ENCODE results near the gene EVA1C.
"Not testable (repeated sequence)": the region's sequence is repeated elsewhere in the genome, so short reads cannot be mapped to it uniquely, and the experiment has no call there.

The EVA1C gene

DNA sequence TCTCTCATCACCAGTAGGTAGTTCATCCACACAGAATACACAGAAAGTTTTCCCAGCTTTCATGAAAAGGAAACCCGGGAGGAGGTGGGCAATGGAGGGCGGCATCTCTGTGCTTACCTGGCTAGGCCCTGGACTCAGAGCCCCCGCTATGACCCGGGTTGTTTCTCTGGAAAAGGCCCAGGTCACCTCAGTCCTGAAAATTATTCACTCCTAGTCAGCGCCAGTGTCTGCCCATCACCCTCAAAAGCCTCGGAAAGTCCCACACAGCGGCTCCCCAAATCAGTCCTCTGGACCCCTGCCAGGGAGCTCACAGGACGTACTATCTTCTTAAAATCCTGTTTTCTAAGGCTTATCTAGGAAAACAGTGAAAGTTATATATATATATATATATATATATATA lies 121.6 kb downstream of the EVA1C start:
- DNase-seq, result no peak

DNA sequence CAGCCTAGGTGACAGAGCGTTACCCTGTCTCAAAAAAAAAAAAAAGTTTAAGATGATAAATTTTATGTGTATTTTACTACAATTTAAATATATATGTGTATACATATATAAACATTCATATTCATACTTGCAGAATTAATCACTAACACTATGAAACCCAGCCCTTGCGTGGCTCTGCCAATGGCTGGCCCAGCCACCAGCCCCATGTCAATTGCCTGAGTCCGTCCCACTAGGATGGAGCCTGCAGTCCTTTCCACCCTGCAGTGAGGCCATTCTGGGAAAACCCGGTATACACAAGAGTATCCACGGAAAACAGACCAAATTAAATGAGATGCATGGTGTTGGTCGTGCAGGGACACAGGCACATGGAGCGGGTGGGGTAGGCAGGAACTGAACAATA lies 123.1 kb downstream of the EVA1C start:
- no peak for DNase-seq

DNA sequence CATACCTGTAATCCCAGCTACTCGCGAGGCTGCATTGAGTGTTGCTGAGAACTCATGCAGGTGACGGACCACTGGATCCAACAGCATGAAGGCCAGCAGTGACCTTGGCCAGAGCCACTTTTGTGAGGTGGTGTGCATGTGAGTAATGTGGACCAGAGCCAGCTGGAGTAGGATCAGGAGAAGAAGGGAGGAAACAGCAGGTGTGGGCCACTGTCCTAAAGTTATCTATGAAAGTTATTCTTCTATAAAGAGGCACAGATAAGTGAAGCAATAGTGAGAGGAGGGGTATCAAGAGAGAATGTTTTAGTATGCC lies 125.0 kb downstream of the EVA1C start:
- no peak for DNase-seq

DNA sequence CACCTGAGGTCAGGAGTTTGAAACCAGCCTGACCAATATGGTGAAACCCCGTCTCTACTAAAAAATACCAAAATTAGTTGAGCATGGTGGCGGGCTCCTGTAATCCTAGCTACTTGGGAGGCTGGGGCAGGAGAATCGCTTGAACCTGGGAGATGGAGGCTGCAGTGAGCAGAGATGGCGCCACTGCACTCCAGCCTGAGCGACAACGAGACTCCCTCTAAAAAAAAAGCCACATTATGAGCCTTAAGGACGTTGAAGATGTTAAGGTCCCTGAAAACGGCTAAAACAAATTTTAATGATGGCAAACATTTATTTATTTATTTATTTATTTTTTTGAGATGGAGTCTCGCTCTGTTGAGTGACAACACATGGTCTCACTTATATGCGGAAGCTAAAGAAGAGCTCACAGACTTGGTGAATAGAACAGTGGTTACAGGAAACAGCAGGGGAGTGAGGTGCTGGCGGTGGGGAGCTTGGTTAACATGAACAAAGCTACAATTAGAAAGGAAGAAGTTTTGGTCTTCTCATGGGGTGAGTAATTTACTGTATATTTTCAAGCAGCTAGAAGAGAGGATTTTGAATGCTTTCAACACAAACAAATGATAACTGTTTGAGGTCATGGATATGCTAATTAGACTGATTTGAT lies 125.8 kb downstream of the EVA1C start:
- no peak for DNase-seq

DNA sequence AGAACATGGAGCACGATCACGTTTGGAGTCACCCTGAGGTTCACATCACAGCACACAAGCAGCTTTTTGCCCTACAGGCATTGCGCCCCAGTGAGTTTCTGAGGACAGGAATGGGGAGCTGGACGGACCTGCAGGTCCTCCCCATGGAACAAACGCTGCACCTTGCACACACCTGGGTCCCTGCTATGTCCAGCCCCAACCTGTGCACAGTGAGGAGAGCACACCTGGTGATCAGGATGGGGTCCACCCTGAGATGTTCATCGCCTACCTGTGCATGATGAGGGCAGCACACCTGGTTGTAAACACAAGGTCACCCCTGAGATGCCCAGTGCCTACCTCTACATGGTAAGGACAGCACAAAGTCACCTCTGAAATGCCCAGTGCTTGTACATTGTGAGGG lies 126.9 kb downstream of the EVA1C start:
- no peak for DNase-seq

DNA sequence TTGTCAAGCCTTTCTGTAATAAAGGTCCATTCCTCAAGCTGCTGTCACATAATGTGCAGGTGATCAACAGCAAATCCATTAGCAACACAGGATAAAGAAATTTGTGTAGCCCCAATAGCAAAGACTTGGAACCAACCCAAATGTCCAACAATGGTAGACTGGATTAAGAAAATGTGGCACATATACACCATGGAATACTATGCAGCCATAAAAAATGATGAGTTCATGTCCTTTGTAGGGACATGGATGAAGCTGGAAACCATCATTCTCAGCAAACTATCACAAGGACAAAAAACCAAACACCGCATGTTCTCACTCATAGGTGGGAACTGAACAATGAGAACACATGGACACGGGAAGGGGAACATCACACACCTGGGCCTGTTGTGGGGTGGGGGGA lies 130.6 kb downstream of the EVA1C start:
- DNase-seq, result not testable (repeated sequence)

DNA sequence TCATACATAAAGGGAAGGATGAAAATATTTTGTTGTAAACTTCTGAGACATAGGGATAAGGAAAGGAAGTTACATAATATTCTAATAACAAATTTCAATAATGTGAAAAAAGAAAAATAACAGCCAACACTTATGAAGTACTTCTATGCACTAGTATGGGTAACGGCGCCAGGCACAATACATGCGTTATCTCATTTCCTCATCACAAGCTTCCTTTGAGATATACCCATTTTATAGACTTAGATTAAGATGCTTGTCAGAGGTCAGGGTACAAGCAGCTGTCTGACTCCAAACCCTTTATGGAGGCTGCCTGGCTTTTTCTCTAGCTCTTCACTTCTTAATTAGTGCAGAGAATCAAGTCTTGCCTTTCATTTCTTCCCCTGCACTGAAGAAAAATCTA lies 131.5 kb downstream of the EVA1C start:
- DNase-seq, result no peak

DNA sequence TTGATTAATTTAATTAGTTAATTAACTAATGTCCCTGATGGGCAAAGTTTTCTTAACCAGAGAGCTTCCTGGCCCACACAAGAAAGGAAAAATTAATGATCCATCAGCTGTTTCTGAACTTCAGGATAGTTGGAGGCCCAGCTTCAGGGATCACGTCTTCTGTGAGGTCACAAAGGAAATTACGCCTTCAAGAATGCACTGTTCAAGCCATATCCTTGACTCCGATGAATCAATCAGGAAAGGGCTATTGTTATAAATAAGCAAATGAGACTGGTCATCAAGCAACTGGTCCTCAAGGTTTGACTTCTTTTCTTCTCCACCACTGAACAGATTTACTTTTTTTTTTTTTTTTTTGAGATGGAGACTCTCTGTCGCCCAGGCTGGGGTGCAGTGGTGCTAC lies 132.2 kb downstream of the EVA1C start:
- DNase-seq, result no peak

DNA sequence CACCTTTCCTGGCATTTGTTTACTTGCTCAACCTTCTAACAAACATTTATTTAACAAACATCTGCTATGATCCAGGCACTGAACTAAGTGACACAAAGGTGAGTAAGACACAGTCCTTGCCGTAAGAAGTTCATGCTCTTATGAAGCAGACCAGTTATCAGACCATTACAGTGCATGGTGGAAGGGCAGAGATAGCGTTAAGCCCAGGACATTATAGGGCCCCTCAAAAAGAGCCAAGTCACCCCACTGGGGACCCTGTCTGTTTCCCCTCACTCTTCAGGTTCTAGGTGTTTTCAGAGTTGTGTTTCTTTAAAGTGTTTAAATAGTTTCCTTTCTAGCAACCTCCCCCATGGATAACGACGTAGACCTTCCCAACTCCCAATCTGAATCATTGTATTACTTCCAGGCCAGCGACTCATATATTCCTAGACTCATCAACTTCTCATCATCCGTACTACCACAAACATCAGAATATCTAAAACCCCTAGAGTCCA lies 133.5 kb downstream of the EVA1C start:
- peak; percentile 60 for DNase-seq

DNA sequence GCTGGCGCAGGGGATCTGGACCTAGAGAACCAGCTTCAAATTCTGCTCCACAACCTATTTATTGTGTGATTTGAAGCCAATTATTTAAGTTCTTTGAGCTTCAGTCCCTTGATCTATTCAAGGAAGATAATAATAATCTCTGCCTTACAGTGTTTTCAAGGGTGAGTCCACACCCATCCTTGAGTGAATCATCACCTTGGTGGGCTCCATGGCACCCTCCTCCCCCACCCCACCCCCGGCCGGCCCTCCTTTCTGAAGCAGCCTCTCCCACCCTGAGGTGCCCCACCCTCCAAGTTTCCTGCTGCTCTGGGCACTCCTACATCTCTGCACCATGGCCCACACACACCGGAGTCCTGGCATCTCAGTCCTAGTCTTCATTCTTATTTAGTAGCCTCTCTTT lies 134.5 kb downstream of the EVA1C start:
- no peak for DNase-seq

DNA sequence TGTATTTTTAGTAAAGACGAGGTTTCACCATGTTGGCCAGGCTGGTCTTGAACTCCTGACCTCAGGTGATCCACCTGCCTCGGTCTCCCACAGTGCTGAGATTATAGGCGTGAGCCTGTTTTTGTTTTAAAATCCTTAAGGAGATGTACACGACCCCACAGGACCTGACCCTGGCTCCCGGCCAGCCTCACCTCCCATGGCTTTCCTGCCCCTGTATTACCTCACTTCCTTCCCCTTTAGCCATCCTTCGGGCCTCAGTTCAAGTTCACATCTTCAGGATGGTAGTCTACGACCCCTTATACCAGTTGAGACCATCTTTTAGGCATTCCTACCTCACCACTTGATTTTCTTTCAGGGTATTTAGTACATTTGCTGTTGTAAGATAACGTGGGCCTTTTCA lies 136.5 kb downstream of the EVA1C start:
- DNase-seq, result no peak

DNA sequence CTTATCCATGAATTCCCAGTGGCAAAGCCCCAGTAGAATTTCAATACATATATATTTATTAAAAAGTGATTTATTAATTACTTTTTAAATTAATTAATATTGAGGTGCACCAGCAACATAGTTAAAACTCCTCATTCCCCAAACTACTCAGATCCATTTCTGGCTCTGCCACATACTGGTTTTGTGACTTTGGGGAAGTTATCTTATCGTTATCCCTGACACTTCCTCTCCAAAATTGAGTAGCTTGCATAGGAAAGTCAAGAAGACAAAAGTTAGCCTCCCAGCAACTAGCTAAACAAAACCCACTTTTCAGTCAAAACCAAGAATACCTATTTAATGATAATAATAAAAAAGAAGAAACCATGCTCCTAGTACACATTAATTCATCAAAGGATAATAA lies 136.9 kb downstream of the EVA1C start:
- no peak for DNase-seq

DNA sequence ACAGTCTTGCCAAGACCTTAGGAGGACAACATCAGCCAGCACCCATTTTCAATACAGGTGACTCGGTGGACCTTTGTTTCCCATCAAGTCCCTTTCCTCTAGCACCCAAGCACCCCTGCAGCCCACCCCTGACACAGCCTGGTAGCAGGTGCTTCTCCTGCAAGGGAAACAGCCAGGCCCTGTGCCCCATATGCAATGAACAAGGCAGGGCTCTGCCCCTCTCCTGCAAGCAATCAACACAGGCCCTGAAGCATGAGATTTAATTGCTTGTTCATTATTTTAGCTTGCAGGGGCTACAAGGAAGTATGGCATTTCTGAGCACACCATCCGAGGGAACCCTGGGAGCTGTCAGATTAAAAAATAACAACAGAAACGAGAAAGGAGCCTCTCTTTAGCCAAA lies 137.4 kb downstream of the EVA1C start:
- DNase-seq, result no peak

DNA sequence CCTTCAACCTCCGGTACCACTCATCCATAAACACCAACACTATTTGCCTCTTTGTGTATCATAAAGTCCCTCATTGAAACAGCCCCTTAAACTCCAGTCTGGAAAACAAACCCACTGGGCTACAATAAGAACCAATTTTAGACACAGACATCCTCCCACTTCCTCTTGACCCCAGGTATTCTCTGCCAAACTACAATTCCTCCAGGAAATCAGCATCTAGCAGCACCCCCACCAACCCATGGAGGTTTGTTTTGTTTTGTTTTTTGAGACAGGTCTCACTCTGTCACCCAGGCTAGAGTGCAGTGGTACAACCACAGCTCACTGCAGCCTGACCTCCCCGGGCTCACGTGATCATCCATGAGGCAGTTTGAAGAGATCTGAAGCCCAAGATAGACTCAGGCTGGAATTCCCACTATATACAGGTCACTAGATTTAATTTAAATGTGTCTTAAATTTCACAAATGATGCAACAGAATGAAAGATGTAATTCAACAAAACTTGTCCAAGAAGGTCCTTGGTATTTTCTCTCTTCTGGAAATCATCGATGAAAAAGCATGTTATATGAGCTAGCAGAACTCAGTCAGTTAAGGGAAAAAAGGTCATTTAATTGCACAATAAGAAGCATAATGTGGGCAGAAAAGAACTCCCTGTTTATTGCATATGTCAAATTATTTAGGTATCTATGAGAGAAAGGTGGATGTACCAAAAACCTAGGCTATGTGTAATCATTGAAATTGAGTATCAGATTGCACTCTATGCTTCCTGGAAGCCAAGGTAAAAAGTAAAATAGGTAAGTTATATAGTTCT lies 142.5 kb downstream of the EVA1C start:
- DNase-seq, result peak; percentile 18

DNA sequence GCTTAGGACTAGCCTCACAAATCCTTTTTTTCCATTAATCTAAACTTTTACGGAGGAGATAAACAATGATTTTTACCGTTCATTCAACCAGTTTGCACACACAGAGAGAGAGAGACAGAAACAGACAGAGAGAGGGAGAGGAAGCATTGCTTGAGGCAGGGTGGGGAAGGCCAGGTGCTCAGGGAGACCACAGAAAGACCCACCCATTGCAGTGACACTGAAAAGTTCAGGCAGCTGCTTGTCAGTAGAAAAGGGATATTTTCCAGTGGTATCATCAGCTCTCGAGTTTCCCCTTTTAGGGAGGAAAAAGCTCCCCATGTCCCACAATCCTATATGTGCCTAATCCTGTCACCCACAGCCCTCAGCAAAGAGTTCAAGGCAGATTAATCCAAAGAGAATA lies 145.6 kb downstream of the EVA1C start:
- DNase-seq, result no peak

DNA sequence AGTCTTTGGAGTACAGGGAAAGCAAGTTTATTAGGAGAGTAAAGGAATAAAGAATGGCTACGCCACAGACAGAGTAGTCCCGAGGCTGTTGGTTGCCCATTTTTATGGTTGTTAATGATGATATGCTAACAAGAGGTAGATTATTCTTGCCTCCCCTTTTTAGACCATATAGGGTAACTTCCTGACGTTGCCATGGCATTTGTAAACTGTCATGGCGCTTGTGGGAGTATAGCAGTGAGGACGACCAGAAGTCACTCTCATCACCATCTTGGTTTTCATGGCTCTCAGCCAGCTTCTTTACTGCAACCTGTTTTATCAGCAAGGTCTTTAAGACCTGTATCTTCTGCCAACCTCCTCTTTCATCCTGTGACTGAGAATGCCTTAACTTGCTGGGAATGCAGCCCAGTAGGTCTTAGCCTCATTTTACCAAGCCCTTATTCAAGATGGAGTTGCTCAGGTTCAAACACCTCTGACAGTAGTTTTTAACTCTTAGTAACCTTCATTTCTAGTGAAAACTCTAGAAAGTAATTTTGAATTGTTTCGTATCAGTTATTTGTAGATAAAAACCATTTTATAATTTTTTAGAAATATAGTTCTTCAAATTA lies 146.6 kb downstream of the EVA1C start:
- DNase-seq, result no peak

DNA sequence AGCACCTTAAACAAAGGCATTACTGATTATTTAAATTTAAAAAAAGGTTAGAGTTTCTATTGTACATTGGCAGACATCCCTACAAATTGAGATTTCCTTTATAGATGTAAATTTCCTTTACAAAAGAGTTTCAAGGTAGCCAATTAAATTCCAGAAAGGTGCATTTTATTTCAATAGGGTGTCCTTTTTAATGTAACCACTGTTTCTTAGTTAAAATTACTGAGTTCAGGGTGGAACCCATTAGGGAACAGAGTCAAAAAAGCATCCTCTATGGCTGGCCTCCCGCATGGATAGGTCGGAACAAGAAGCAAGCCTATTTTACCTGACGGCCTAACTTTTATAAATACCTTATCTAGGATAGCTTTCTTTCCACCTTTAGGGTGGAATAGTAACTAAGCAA lies 148.4 kb downstream of the EVA1C start:
- DNase-seq, result no peak

DNA sequence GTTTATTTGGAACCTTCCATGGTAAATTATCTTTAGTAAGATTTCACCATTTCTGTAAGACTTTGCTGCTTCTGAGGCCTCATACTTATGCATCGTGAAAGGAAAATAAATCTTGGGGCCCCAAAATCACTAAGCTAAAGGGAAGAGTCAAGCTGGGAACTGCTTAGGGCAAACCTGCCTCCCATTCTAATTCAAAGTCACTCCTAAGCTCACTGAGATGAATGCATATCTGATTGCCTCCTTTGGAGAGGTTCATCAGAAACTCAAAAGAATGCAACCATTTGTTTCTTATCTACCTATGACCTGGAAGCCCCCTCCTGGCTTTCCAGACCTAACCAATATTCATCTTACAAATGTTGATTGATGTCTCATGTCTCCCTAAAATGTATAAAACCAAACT lies 149.0 kb downstream of the EVA1C start:
- not testable (repeated sequence) for DNase-seq

DNA sequence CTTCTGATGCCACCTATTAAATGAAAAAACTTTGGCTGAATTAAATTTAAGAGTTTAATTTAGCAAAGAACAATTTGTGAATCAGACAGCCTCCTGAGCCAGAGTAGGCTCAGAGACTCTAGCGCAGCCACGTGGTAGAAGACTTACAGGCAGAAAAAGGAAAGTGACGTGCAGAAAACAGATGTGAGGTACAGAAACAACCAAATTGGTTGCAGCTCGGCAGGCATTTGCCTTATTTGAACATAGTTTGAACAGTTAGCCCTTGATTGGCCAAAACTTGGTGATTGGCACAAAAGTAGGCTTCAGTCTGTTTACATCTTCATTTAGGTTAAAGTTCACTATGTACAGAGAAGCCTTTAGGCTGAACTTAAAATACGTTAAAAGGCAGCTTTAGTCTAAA lies 149.9 kb downstream of the EVA1C start:
- DNase-seq, result peak; percentile 68

DNA sequence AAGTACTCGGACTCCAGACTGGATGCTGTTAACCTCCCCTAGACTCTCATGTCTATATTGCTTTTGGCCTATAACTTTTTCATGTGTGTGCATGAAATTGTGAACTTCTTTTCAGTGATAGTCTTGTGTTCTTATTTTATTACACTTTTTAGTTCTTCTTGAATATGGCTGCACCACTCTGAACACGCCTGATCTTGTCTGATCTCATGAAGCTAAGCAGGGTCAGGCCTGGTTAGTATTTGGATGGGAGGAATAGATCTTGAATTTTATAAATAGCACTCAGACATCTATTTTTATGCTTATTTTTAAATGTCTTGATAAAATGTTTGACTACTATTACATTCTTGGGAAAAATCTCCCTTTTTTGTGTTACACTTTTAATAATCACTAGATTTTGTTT lies 150.4 kb downstream of the EVA1C start:
- DNase-seq, result no peak

All from fibroblast of skin of right biceps (primary cell).